ENCODE results near the gene GFOD1.

GRCh38 chr6:13466304-13467215, 20.8 kb downstream of the GFOD1 start:
- no peak for TF ChIP-seq HMGXB4 (CRISPR knock-in tag; IDR thresholded peaks at IDR 0.05; ENCODE audit: borderline replicate concordance)
- TF ChIP-seq, protein P1, sequence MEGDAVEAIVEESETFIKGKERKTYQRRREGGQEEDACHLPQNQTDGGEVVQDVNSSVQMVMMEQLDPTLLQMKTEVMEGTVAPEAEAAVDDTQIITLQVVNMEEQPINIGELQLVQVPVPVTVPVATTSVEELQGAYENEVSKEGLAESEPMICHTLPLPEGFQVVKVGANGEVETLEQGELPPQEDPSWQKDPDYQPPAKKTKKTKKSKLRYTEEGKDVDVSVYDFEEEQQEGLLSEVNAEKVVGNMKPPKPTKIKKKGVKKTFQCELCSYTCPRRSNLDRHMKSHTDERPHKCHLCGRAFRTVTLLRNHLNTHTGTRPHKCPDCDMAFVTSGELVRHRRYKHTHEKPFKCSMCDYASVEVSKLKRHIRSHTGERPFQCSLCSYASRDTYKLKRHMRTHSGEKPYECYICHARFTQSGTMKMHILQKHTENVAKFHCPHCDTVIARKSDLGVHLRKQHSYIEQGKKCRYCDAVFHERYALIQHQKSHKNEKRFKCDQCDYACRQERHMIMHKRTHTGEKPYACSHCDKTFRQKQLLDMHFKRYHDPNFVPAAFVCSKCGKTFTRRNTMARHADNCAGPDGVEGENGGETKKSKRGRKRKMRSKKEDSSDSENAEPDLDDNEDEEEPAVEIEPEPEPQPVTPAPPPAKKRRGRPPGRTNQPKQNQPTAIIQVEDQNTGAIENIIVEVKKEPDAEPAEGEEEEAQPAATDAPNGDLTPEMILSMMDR (IDR thresholded peaks at IDR 0.05), result no peak
- no peak for TF ChIP-seq EP300 (IDR thresholded peaks at IDR 0.05)
- TF ChIP-seq SMC3 (IDR thresholded peaks at IDR 0.05), result no peak
- TF ChIP-seq, protein P2, sequence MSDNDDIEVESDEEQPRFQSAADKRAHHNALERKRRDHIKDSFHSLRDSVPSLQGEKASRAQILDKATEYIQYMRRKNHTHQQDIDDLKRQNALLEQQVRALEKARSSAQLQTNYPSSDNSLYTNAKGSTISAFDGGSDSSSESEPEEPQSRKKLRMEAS (IDR thresholded peaks at IDR 0.05), result no peak
- no peak for TF ChIP-seq BCL3 (IDR thresholded peaks at IDR 0.05)
- no peak for TF ChIP-seq POLR2A (IDR thresholded peaks at IDR 0.05; ENCODE audit: low read length)
- TF ChIP-seq CBX2 (IDR thresholded peaks at IDR 0.05; ENCODE audit: borderline replicate concordance, low read depth), result no peak
- TF ChIP-seq, protein P3, sequence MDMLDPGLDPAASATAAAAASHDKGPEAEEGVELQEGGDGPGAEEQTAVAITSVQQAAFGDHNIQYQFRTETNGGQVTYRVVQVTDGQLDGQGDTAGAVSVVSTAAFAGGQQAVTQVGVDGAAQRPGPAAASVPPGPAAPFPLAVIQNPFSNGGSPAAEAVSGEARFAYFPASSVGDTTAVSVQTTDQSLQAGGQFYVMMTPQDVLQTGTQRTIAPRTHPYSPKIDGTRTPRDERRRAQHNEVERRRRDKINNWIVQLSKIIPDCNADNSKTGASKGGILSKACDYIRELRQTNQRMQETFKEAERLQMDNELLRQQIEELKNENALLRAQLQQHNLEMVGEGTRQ (IDR thresholded peaks at IDR 0.05), result no peak
- TF ChIP-seq KDM5A (IDR thresholded peaks at IDR 0.05), result no peak
- TF ChIP-seq PBX3 (IDR thresholded peaks at IDR 0.05), result no peak
- TF ChIP-seq TP53 (CRISPR knock-in tag; IDR thresholded peaks at IDR 0.05), result no peak
- TF ChIP-seq, protein P4, sequence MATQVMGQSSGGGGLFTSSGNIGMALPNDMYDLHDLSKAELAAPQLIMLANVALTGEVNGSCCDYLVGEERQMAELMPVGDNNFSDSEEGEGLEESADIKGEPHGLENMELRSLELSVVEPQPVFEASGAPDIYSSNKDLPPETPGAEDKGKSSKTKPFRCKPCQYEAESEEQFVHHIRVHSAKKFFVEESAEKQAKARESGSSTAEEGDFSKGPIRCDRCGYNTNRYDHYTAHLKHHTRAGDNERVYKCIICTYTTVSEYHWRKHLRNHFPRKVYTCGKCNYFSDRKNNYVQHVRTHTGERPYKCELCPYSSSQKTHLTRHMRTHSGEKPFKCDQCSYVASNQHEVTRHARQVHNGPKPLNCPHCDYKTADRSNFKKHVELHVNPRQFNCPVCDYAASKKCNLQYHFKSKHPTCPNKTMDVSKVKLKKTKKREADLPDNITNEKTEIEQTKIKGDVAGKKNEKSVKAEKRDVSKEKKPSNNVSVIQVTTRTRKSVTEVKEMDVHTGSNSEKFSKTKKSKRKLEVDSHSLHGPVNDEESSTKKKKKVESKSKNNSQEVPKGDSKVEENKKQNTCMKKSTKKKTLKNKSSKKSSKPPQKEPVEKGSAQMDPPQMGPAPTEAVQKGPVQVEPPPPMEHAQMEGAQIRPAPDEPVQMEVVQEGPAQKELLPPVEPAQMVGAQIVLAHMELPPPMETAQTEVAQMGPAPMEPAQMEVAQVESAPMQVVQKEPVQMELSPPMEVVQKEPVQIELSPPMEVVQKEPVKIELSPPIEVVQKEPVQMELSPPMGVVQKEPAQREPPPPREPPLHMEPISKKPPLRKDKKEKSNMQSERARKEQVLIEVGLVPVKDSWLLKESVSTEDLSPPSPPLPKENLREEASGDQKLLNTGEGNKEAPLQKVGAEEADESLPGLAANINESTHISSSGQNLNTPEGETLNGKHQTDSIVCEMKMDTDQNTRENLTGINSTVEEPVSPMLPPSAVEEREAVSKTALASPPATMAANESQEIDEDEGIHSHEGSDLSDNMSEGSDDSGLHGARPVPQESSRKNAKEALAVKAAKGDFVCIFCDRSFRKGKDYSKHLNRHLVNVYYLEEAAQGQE (IDR thresholded peaks at IDR 0.05), result no peak
- TF ChIP-seq MAFK (IDR thresholded peaks at IDR 0.05; ENCODE audit: partially characterized antibody), result no peak

Data from A549 (cell line).